Measurements from ENCODE around the gene EEF2. TPM values are rescaled to one million over a fixed set of nuclear protein-coding genes. Genes with fewer than 3 reads are reported as not detected.

The EEF2 gene
- total RNA-seq, 1 experiment from 2014 or later, result 3,615 TPM

GRCh38 chr19:3987619-3988371 is 2.5 kb upstream of the EEF2 start:
- Mint-ChIP-seq H3K4me3 (peak overlapping the region; percentile 42 to 99), H3K36me3 (ENCODE audit: insufficient read depth in 1 of 3, low read depth in 3 of 3) (peaks cover 22 to 28% (median 24%) of the 10 kb centered on the region in 3 experiments), H3K9me3 (peaks cover 0 to 4% of the 10 kb centered on the region in 2 experiments; a peak in 3 of 5 replicates), H3K4me1 (peaks cover 31 to 37% of the 10 kb centered on the region in 2 experiments), H3K27ac (no peak overlapping the region; a peak in 1 of 7 replicates), H3K27me3 (ENCODE audit: low read depth) (peaks cover 9% of the 10 kb centered on the region)
- H3K27me3 ChIP-seq (ENCODE audit: insufficient read depth, low read length), result no peaks in the 10 kb centered on the region
- H4K5ac ChIP-seq (ENCODE audit: insufficient read length, low read depth, low read length), result no peak overlapping the region
- H2BK120ac ChIP-seq (ENCODE audit: low read depth, low read length, poor library complexity, severe bottlenecking), result no peak overlapping the region
- H2BK15ac ChIP-seq (ENCODE audit: low read depth, low read length), result no peak overlapping the region
- no peak overlapping the region for H3K23ac ChIP-seq (ENCODE audit: insufficient read length, low read depth, low read length)
- H3K9me3 ChIP-seq (ENCODE audit: control insufficient read depth, low read depth, low read length), result no peaks in the 10 kb centered on the region
- peaks cover 25% of the 10 kb centered on the region for H3K23me2 ChIP-seq (ENCODE audit: insufficient read length, low read depth, low read length, poor library complexity, severe bottlenecking)
- H3K4ac ChIP-seq (ENCODE audit: low read depth, low read length), result no peak overlapping the region
- no peak overlapping the region for H2BK20ac ChIP-seq (ENCODE audit: low read depth, low read length, poor library complexity, severe bottlenecking)
- peaks cover 5% of the 10 kb centered on the region for H3K79me1 ChIP-seq (ENCODE audit: insufficient read depth, low read depth, low read length, poor library complexity, severe bottlenecking)
- H3K79me2 ChIP-seq (ENCODE audit: insufficient read depth, low read length), result peaks cover 20% of the 10 kb centered on the region
- no peak overlapping the region for H3K18ac ChIP-seq (ENCODE audit: insufficient read length, low read depth, low read length)
- H3K56ac ChIP-seq (ENCODE audit: insufficient read length, low read depth, low read length), result no peak overlapping the region
- no peak overlapping the region for H4K8ac ChIP-seq (replicated peaks; ENCODE audit: insufficient read length, low read depth, low read length)
- H3K4me2 ChIP-seq (ENCODE audit: insufficient read depth, insufficient read length, low read length), result peak overlapping the region; percentile 85
- H3K14ac ChIP-seq (ENCODE audit: insufficient read depth, low read length), result no peak overlapping the region
- H3K27ac ChIP-seq (ENCODE audit: insufficient read length, low read depth, low read length), result no peak overlapping the region
- H2AK5ac ChIP-seq (ENCODE audit: insufficient read length, low read length), result no peak overlapping the region
- no peak overlapping the region for H2AFZ ChIP-seq (ENCODE audit: low read length)
- H2BK12ac ChIP-seq (ENCODE audit: insufficient read length, low read depth, low read length), result no peak overlapping the region
- peak; percentile 84 for TF ChIP-seq CTCF (conservative IDR thresholded peaks at IDR 0.05)
- no peak overlapping the region for H2BK5ac ChIP-seq (ENCODE audit: insufficient read length, low read length)
- WGBS (ENCODE audit: extremely low coverage, insufficient read length, low lambda C conversion rate), result no CpG with 5 or more reads among the region's 30 CpGs
- H4K91ac ChIP-seq (ENCODE audit: insufficient read length, low read depth, low read length), result no peak overlapping the region
- H3K9ac ChIP-seq (ENCODE audit: extremely low read depth, insufficient read length, low read length), result no peak overlapping the region
- H4K20me1 ChIP-seq (ENCODE audit: control insufficient read depth, insufficient read depth, insufficient read length), result peaks cover 4% of the 10 kb centered on the region
- DNase-seq, result peak; percentile 83
- no peaks in the 10 kb centered on the region for H3K4me1 ChIP-seq (ENCODE audit: insufficient read depth, low read length)
- no peak overlapping the region for H3T11ph ChIP-seq (ENCODE audit: low read length)

All from H9 (cell line).